Heart left ventricle (tissue), 13 donors: ENCODE measurements around the gene DHX35.

Source experiments
- POLR2A ChIP-seq, 2 donors: fragments of 450-650 bp; IDR thresholded peaks; one replicate each; pipeline ENCODE4 v1.6.1; 2017; ENCODE audit warnings: antibody characterized with exemption in 2 of 2, mild to moderate bottlenecking in 2 of 2, moderate library complexity in 2 of 2
- TF ChIP-seq, protein P1 (sequence below), 12 donors: fragments of 200-600 bp; sonication (generic) in 4 of 12; IDR thresholded peaks; one replicate each; pipeline versions ENCODE4 v1.5.0 to v1.8.0; 2018 to 2022; ENCODE audit warnings: antibody characterized with exemption in 12 of 12, mild to moderate bottlenecking in 5 of 12
- donor health status: ischemic (EF 13 %, LVEDD 7.1; RV severe dilation, severe dysfunction).
- donor health status: DM: no; HTN: yes; CAD: no.
- donor health status: DM: no; HTN: no; CAD: no.
- donor health status: ischemic (EF 25% LVEDD 6.9; RV normal size, moderate dysfunction).
- donor health status: ischemic (EF 25% LVEDD 5.7; RV mildly dilated, moderate dysfunction).
- donor health status: ischemic (EF 35%, LVEDD 5.7; RV mildly dilated, moderate dysfunction).
- donor health status: nonischemic (EF 11% LVEDD 7.7; RV severe dilation, severe dysfunction).
- donor health status: DM: yes; HTN: yes; CAD: no.
- donor health status: PGD.
- donor health status: ischemic (EF 29% LVEDD 5.4; RV normal size, mild dysfunction).
- donor health status: nonischemic (EF 23%, LVEDD 6.1; RV moderate dilation, normal function).

- no peak for TF ChIP-seq POLR2A (IDR thresholded peaks at IDR 0.05)
- TF ChIP-seq, protein P1, sequence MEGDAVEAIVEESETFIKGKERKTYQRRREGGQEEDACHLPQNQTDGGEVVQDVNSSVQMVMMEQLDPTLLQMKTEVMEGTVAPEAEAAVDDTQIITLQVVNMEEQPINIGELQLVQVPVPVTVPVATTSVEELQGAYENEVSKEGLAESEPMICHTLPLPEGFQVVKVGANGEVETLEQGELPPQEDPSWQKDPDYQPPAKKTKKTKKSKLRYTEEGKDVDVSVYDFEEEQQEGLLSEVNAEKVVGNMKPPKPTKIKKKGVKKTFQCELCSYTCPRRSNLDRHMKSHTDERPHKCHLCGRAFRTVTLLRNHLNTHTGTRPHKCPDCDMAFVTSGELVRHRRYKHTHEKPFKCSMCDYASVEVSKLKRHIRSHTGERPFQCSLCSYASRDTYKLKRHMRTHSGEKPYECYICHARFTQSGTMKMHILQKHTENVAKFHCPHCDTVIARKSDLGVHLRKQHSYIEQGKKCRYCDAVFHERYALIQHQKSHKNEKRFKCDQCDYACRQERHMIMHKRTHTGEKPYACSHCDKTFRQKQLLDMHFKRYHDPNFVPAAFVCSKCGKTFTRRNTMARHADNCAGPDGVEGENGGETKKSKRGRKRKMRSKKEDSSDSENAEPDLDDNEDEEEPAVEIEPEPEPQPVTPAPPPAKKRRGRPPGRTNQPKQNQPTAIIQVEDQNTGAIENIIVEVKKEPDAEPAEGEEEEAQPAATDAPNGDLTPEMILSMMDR (IDR thresholded peaks at IDR 0.05) = no peak
These were observed 11.5 kb downstream of the DHX35 start for GRCh38 chr20:38973645-38974044.
